ENCODE data around the gene RMND5B. TPM values are rescaled to one million over a fixed set of nuclear protein-coding genes. Genes with fewer than 3 reads are reported as not detected.

The RMND5B gene, protein sequence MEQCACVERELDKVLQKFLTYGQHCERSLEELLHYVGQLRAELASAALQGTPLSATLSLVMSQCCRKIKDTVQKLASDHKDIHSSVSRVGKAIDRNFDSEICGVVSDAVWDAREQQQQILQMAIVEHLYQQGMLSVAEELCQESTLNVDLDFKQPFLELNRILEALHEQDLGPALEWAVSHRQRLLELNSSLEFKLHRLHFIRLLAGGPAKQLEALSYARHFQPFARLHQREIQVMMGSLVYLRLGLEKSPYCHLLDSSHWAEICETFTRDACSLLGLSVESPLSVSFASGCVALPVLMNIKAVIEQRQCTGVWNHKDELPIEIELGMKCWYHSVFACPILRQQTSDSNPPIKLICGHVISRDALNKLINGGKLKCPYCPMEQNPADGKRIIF
- total RNA-seq = 10 to 100 TPM; 14.4 to 23.5 (median 20.9) TPM
- long read RNA-seq, partial matches to known transcripts = 1 of 2 reads
- long read RNA-seq, other reads (novel, unspliced or antisense) = 1 of 2 reads

- peak; percentile 89 to 90 (median 89) for DNase-seq
- whole genome bisulfite sequencing (ENCODE audit: insufficient coverage, low coverage, low lambda C conversion rate, missing lambda C conversion rate) = under 1% methylated on average over 36 of the region's 102 CpGs
- Histone ChIP-seq H3K4me1 (peaks cover 0 to 9% (median 4%) of the 10 kb centered on the region in 4 donors), H3K4me3 (peak within 1 kb of the TSS; percentile 94 to 97 (median 96)), H3K27ac (peak within 1 kb of the TSS; percentile 77 to 85 (median 85)), H3K9me3 (no peaks in the 10 kb centered on the region), H3K36me3 (peaks cover 0 to under 1% (median 0%) of the 10 kb centered on the region in 4 donors), H3K27me3 (no peaks in the 10 kb centered on the region)
- peak; percentile 97 to 98 (median 98) for ATAC-seq
- TF ChIP-seq CTCF (IDR thresholded peaks at IDR 0.05) (no peak), POLR2A (IDR thresholded peaks at IDR 0.05) (peak; percentile 84)
- intact Hi-C loops (cut with DNase I) = no loop called here
Observed at GRCh38 chr5:178130576-178131445, at the start of gene RMND5B. Gene RMND5B (plus strand): TSS chr5:178131014. CDS start chr5:178138120, 7,106 bp downstream.

DNA sequence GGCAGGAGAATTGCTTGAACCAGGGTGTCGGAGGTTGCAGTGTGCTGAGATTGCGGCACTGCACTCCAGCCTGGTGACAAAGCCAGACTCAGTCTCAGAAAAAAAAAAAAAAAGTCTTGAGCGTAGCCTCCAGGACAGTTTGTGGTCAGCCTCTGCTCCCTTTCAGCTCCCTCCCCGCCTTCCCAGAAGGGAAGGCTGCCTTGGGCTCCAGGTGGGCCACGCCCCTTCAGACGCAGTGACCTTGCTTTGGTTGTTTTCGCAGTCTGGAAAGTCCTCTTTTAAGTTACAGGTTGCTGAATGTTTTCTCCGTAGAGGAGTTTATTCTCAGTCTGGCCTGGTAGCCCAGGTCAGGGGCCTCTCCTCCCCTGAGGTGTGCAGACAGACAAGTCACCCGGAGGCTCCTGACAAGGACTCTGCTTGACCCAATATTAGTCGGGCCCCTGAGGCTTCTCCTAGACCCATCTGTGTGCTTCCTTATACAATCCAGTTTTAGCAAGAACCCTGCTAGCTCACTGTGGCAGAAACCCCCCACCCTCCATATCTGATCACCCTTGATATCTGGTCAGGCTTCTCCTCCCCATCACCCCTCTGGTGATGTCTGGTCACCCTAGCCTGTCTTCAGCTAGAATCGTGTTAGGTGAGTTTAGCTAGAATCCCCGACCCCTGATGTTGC is 49.1 kb upstream of the RMND5B start:
- Histone ChIP-seq H3K4me3 (no peak overlapping the region), H3K4me1 (no peaks in the 10 kb centered on the region), H3K36me3 (no peaks in the 10 kb centered on the region), H3K27me3 (peaks cover 0 to 6% of the 10 kb centered on the region in 2 donors), H3K9me3 (no peaks in the 10 kb centered on the region), H3K27ac (no peak overlapping the region)
- WGBS (ENCODE audit: insufficient coverage, low coverage, low lambda C conversion rate, missing lambda C conversion rate) = 49% methylated on average over 10 of the region's 12 CpGs
- ATAC-seq = no peak
- intact Hi-C loops (cut with DNase I) = loop anchor here in 1 of 2 donors (10.0 kb wide), 1 partner anchor 63 kb away; no protein-coding TSS in a partner anchor
- TF ChIP-seq POLR2A (IDR thresholded peaks at IDR 0.05) = no peak
- no peak for TF ChIP-seq CTCF (IDR thresholded peaks at IDR 0.05)
- no peak for DNase-seq

GRCh38 chr5:178083922-178084321 is 46.9 kb upstream of the RMND5B start:
- no peak overlapping the region for H3K4me3 ChIP-seq
- H3K36me3 ChIP-seq = no peaks in the 10 kb centered on the region
- intact Hi-C loops (cut with DNase I) = loop anchor here in 1 of 2 donors (10.0 kb wide), 1 partner anchor 61 kb away; no protein-coding TSS in a partner anchor
- 70% methylated on average over 6 of the region's 6 CpGs for WGBS (ENCODE audit: insufficient coverage, low coverage, low lambda C conversion rate, missing lambda C conversion rate)
- TF ChIP-seq POLR2A (IDR thresholded peaks at IDR 0.05) (no peak), CTCF (IDR thresholded peaks at IDR 0.05) (no peak)
- DNase-seq = no peak
- peaks cover 0 to 11% of the 10 kb centered on the region in 2 donors for H3K27me3 ChIP-seq
- no peaks in the 10 kb centered on the region for H3K4me1 ChIP-seq
- no peak for ATAC-seq
- no peak overlapping the region for H3K27ac ChIP-seq
- H3K9me3 ChIP-seq = no peaks in the 10 kb centered on the region

DNA sequence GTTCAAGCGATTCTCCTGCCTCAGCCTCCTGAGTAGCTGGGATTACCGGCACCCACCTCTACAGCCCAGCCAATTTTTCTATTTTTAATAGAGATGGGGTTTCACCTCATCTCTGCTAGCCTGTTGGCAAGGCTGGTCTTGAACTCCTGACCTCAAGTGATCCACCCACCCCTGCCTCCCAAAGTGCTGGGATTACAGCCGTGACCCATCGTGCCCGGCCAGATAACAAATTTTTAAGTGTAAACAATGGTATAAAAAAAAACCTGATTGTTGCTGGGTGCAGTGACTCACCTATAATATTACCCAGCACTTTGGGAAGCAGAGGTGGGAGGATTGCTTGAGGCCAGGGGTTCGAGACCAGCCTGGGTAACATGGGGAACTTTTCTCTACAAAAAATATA is 45.5 kb upstream of the RMND5B start:
- TF ChIP-seq CTCF (IDR thresholded peaks at IDR 0.05) (no peak), POLR2A (IDR thresholded peaks at IDR 0.05) (no peak)
- Histone ChIP-seq H3K36me3 (no peaks in the 10 kb centered on the region), H3K27ac (no peak overlapping the region), H3K27me3 (peaks cover 0 to 11% of the 10 kb centered on the region in 2 donors), H3K4me1 (no peaks in the 10 kb centered on the region), H3K4me3 (no peak overlapping the region), H3K9me3 (no peaks in the 10 kb centered on the region)
- WGBS (ENCODE audit: insufficient coverage, low coverage, low lambda C conversion rate, missing lambda C conversion rate) = 31% methylated on average over 4 of the region's 6 CpGs
- intact Hi-C loops (cut with DNase I) = loop anchor here in 1 of 2 donors (10.0 kb wide), 1 partner anchor 59 kb away; no protein-coding TSS in a partner anchor
- no peak for ATAC-seq
- no peak for DNase-seq

All from right lobe of liver (tissue), 6 donors.